Astrocyte of the cerebellum (primary cell): ENCODE data around the gene MSI2.

Experiments used
- DNase-seq: peaks from one replicate; pipeline ENCODE4 v3.0.0-alpha.2; 2011; ENCODE audit warnings: low read depth
- H3K4me3 ChIP-seq: 2 replicates; pipeline ENCODE4 v1.5.1; 2011; ENCODE audit warnings: mild to moderate bottlenecking, low read depth, low read length, moderate library complexity
- CTCF ChIP-seq: IDR thresholded peaks from 2 replicates; pipeline ENCODE4 v1.5.1; 2012; ENCODE audit warnings: low read length, low read depth, moderate library complexity, mild to moderate bottlenecking; ENCODE audit errors: missing control alignments
- in situ Hi-C: cut with HindIII; loops from 2 replicates; pipeline ENCODE4 v1.10.0; 2017; ENCODE audit warnings: low sequenced_read_pairs

MSI2 gene

GRCh38 chr17:57634713-57635465 is 378.6 kb downstream of the MSI2 start:
- TF ChIP-seq CTCF: no peak
- in situ Hi-C loops: no loop called here
- no peak for DNase-seq
- H3K4me3 ChIP-seq: no peak overlapping the region

DNA sequence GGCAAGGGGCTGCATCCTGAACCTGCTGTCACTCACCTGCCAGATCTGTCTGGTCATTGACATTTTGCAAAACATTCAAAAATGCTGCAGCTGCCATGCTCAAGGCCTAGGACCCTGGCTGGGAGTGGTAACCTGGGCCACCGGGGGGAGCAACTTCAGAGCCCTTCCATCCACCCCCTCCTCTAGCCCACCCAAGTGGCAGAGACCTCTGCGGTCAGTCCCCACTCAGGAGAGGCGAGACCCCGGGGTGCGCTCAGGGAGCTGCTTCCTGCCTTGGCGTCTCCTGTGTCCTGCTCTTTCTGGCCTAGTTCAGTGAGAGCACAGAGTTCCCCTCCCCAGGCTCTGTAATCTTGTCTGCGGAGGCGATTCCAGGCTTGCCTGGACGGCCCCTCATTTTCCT is 380.0 kb downstream of the MSI2 start:
- TF ChIP-seq CTCF: no peak
- in situ Hi-C loops: no loop called here
- no peak overlapping the region for H3K4me3 ChIP-seq
- no peak for DNase-seq

- in situ Hi-C loops: no loop called here
- no peak for TF ChIP-seq CTCF
- H3K4me3 ChIP-seq: no peak overlapping the region
- no peak for DNase-seq
These were observed 380.8 kb downstream of the MSI2 start for GRCh38 chr17:57636985-57637665.

GRCh38 chr17:57637666-57638010 is 381.3 kb downstream of the MSI2 start:
- no peak overlapping the region for H3K4me3 ChIP-seq
- DNase-seq: no peak
- no peak for TF ChIP-seq CTCF
- in situ Hi-C loops: no loop called here

- TF ChIP-seq CTCF: no peak
- H3K4me3 ChIP-seq: no peak overlapping the region
- in situ Hi-C loops: no loop called here
- no peak for DNase-seq
These were observed 382.0 kb downstream of the MSI2 start for GRCh38 chr17:57638284-57638683.

GRCh38 chr17:57639381-57639780 is 383.1 kb downstream of the MSI2 start:
- no peak overlapping the region for H3K4me3 ChIP-seq
- in situ Hi-C loops: no loop called here
- TF ChIP-seq CTCF: no peak
- no peak for DNase-seq
